HFF-Myc (cell line): Measurements from ENCODE around the gene PPARGC1A.

Experiments used
- DNase-seq: peaks from one replicate; pipeline ENCODE4 v3.0.0-alpha.2; 2011; ENCODE audit warnings: low read depth; ENCODE audit errors: extremely low read depth
- H3K4me3 ChIP-seq: replicated peaks from 2 replicates; pipeline ENCODE4 v1.5.1; 2011; ENCODE audit warnings: low read depth, mild to moderate bottlenecking, control low read depth, low read length
- TF ChIP-seq, protein P1 (sequence below): IDR thresholded peaks from 2 replicates; pipeline ENCODE4 v1.5.1; 2012; ENCODE audit warnings: mild to moderate bottlenecking, low read depth, low read length, control low read depth; ENCODE audit errors: missing control alignments

Gene PPARGC1A

DNA sequence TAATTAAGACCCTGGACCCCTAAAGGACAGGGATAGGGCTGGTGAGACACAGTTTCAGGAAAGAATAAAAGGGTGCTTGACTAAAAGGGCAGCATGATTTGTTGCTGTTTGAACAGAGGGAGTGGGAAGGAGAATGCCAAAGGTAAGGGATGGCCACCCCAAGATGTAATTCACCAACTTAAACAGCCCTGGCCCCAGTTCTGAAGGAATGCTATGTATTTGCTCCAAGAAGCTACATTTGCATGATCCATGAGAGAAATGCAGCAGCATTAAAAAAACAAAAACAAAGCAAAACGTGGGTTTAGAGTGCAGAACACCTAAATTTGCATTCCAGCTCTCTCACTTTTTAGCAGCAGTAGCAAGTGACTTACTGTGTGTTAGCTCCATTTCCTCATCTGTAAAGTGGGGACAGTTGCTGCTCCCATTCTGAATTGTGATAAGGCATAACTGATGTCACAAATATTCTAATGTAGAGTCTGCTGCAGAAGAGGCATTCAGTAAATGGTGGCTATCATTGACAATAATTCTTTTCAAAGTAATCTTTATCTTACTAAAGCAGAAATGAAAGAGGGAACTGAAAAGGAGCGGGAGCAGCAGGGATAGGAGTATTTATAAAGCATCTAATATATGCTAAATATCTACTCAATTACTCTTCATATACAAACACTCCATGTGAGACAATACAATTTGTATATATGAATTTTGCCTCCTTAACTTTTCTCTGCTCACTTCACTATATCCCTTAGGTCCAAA, 115.8 kb downstream of the PPARGC1A start:
- TF ChIP-seq, protein P1, sequence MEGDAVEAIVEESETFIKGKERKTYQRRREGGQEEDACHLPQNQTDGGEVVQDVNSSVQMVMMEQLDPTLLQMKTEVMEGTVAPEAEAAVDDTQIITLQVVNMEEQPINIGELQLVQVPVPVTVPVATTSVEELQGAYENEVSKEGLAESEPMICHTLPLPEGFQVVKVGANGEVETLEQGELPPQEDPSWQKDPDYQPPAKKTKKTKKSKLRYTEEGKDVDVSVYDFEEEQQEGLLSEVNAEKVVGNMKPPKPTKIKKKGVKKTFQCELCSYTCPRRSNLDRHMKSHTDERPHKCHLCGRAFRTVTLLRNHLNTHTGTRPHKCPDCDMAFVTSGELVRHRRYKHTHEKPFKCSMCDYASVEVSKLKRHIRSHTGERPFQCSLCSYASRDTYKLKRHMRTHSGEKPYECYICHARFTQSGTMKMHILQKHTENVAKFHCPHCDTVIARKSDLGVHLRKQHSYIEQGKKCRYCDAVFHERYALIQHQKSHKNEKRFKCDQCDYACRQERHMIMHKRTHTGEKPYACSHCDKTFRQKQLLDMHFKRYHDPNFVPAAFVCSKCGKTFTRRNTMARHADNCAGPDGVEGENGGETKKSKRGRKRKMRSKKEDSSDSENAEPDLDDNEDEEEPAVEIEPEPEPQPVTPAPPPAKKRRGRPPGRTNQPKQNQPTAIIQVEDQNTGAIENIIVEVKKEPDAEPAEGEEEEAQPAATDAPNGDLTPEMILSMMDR = no peak
- no peak for DNase-seq
- H3K4me3 ChIP-seq = no peak overlapping the region

DNA sequence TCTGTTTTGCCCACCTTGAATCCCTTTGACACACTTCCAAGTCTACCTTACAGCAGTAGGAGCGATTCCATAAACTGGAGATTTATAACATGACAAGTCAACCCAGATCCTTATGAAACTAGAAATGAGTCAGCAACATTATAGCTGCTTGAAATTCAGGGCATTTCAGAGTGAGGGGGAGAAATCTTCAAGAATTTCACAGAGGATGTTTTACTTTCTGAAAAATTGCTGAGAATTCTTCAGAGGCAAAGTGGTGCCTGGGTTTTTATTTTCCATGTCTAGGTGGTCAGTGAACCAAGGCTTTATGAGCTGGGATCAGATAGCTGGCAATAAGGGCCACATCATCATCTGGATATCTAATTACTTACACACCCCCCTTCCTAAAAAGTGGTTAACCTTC, 119.8 kb downstream of the PPARGC1A start:
- TF ChIP-seq, protein P1 = no peak
- DNase-seq = no peak
- H3K4me3 ChIP-seq = no peak overlapping the region

DNA sequence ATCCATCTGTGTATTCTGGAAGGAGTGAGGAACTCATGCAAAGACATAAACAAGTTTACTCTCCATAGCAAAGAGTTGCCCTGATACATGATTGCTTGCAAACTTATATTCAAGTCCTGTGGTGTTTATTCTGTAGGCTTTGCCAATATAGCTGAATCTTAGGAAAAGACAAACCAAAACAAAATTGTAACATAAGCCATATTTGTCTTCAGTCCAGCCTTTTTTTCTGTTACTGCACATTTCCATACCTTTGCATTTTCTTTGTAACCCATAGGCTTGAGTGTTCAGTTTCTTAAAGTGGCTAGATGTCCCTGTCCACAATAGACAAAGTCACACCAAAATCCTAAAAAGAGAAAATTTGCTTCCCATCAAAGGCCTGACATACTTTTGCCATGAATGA, 120.4 kb downstream of the PPARGC1A start:
- TF ChIP-seq, protein P1 = no peak
- H3K4me3 ChIP-seq = no peak overlapping the region
- DNase-seq = no peak

DNA sequence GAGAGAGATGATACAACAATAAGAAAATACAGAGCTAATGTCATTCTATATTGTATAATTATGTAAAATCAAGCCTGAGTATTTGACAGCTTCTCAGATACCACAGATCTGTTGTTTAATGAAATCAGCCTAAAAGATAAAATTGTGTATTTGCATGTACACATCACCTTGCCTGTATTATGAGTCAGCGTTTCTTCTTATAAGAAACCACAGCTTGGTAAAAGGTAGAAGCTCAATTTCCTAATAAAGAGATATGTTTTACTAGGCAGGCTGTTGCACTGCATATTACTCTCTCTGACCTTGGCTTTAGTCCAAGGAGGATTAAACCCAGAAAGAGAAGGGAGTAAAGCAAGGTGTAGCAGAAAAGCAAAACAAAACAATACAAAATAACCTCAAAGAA, 121.3 kb downstream of the PPARGC1A start:
- no peak overlapping the region for H3K4me3 ChIP-seq
- DNase-seq = no peak
- TF ChIP-seq, protein P1 = no peak

DNA sequence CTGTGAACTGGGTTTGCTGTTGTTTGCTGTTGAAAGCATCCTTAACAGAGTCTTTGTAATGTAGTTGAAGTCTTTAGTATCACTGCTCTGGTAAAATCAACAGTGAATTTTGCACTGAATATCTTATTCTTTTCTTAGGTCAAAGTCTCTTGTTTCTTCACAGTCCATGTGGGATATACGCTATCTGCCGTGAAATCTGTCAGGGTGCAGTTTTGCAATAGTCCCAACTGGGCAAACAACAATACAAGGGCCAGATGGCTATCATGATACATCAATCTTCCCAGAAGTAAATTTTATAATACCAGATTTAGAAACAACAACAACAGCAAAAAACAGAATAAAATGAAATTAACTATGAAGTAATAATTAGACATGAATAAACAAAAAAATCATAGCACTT, 123.5 kb downstream of the PPARGC1A start:
- TF ChIP-seq, protein P1 = no peak
- DNase-seq = no peak
- no peak overlapping the region for H3K4me3 ChIP-seq

DNA sequence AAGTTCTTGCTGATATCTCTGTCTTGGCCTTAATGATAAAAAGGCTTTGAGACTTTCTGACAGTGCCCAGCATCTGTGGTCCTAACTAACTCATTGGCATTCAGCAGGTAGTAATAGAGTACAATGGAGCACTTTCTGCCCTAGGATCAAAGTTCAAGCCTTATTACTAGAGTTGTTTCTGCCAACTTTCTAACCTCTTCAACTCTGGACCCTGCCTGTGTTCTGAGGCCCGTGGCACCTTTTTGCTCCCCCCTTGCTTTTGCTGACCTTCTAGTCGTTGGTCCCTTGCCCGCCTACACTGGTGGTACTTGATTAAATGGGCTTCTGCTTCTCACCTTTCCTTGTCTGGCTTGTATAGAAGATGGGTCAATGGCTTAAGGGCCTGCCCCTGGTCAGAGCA, 126.3 kb downstream of the PPARGC1A start:
- H3K4me3 ChIP-seq = no peak overlapping the region
- TF ChIP-seq, protein P1 = no peak
- no peak for DNase-seq

DNA sequence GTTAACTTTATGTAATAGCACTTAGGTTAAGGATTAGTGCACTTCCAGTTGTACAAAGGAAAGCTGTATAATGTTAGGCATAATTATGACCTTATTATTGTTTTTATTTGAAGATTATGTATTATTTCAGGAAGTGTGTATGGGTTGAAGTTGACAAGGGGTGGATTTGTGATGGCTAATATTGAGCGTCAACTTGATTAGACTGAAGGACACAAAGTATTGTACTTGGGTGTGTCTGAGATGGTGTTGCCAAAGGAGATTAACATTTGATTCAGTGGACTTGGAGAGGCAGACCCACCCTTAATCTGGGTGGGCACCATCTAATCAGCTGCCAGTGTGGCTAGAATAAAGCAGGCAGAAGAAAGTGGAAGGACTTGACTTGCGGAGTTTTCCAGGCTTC, 127.3 kb downstream of the PPARGC1A start:
- H3K4me3 ChIP-seq = no peak overlapping the region
- DNase-seq = no peak
- TF ChIP-seq, protein P1 = no peak
